Stimulated activated CD8-positive, alpha-beta memory T cell treated with anti-CD3 and anti-CD28 coated beads, Interleukin-2, amount 100 ng/mL, for 1 hour (primary cell): ENCODE data around the gene GOLGA6B.
"Not testable (repeated sequence)": the region's sequence is repeated elsewhere in the genome, so short reads cannot be mapped to it uniquely, and the experiment has no call there.

Experiments used
- DNase-seq, 2 donors: peaks; one replicate each; pipeline ENCODE4 v3.0.0-alpha.2; 2020; ENCODE audit warnings: low read depth in 2 of 2

GOLGA6B gene, protein sequence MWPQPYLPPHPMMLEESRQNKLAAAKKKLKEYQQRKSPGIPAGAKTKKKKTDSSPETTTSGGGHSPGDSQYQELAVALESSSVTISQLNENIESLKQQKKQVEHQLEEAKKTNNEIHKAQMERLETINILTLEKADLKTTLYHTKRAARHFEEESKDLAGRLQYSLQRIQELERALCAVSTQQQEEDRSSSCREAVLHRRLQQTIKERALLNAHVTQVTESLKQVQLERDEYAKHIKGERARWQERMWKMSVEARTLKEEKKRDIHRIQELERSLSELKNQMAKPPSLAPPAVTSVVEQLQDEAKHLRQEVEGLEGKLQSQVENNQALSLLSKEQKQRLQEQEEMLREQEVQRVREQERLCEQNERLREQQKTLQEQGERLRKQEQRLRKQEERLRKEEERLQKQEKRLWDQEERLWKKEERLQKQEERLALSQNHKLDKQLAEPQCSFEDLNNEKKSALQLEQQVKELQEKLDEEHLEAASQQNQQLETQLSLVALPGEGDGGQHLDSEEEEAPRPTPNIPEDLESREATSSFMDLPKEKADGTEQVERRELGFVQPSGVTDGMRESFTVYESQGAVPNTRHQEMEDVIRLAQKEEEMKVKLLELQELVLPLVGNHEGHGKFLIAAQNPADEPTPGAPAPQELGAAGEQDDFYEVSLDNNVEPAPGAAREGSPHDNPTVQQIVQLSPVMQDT

DNA sequence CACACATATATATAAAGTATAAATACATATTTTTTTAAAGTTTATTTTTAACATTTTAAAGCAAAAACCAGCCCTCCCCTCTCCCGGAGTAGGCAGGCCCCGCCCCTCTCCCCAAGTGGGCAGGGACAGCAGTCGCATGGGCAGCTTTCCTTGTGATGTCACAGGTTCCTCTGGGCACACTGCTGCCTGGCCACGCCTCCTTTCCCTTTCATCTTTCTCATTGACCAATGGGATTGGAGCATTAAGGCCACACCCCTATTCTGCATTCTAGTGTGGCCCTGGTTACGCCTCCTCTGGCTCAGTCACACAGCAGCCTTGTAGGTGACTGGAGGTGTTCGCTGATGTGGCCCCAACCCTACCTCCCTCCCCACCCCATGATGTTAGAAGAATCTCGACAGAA, at the start of gene GOLGA6B:
Gene GOLGA6B (plus strand): TSS at position 301 of the 400 bp plus-strand sequence. CDS start 41 bp downstream, at position 342.
- DNase-seq, result not testable (repeated sequence)

DNA sequence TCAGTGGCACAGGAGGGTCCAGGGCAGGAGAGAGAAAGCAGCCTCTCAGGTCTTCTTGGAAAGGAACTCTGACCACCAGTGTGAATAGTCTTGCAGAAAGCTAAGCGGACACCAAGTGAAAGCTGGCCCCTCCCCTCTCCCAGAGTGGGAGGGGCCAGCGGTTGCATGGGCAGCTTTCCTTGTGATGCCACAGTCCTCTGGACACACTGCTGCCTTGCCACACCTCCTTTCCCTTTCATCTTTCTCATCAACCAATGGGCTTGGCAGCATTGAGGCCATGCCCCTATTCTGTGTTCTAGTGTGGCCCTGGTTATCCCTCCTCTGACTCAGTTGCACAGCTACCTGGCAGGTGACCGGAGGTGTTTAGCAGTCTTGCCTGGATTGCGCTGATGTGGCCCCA, 49.7 kb upstream of the GOLGA6B start:
- DNase-seq, result no peak

DNA sequence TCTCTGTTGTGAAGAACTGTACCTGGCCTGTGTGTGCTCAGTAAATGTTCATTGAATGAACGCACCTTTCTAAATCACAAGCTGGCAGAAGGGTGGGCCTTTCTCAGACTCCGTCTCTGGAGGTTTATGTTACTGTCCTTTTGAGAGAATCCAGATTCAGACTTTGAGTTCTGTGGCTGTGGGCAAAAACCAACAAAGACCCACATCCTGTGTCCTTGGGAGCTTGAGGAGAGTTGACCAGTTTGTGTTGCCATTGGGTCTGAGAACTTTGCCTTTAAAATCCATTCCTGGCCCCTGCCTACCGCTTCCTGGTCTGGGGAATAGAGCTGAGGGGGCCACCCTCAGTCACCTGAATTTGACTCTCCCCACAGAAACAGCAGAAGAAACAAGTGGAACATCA, 46.4 kb upstream of the GOLGA6B start:
- DNase-seq, result not testable (repeated sequence)

DNA sequence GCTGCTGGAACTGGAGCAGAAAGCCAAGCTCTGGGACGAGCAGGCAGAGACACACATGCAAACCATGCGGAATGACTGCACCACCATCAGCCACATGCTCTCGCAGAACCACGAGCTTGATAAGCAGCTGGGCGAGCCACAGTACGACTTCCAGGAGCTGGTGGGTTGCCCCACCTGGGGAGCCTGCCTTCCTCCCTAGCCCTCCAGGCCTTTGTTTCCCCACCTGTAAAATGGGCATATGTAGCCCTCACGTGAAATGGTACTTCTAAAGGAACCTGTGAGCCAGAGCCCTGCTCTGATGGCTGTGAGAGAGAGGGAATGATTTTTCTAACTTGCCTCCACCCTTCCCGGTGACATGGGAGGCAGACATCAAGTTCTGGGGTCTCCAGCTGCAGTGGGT, 44.6 kb upstream of the GOLGA6B start:
- DNase-seq, result no peak

DNA sequence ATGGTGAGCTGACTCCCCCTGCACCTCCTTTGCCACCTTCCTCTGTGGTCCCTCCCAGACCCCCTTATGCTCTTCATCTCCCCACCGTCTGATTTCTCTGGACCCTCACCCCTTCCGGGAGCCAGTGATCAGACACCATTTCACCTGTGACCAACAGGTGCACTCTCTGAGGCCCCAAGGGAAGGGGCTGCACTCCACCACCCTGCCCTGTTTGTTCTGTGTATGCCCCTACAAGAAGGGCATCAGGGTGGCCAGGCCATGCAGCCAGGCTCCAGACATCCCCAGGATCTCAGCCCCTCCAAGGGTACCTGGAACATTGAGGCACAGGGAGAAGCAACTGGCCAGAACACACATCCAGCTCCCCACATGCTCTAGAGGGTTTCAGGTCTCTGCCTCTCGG, 42.2 kb upstream of the GOLGA6B start:
- not testable (repeated sequence) for DNase-seq

DNA sequence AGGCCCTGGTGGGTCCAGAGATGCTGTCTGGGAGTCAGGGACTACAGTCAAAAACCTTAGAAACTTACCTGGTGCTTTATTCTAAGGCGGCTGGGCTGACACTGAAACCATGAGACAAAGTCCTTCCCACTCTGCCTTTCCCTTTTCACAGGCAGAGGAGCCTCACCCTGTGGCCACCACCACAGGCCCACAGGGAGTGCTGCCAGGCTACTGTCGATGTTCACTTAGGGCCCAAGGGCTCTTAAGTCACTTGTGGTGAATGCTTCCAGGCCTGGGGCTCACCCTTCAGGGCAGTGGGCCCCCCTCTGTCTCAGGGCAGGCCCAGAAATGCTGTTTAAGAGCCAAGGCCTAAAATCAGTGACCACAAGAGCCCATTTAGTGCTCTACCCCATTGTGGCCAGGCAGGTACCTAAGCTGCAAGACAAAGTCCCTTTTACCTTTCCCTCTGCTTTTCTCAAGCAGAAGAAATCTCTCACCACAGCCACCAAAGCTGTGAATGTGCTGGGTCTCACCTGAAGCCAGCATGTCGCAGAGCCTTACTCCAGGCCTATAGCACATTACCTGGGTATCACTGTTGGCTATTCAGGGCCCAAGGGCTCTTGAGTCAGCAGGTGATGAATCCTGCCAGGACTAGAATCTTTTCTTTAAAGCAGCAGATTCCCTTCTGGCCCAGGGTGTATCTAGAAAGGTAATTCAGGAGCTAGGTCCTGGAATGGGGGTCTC, 39.5 kb upstream of the GOLGA6B start:
- no peak for DNase-seq

DNA sequence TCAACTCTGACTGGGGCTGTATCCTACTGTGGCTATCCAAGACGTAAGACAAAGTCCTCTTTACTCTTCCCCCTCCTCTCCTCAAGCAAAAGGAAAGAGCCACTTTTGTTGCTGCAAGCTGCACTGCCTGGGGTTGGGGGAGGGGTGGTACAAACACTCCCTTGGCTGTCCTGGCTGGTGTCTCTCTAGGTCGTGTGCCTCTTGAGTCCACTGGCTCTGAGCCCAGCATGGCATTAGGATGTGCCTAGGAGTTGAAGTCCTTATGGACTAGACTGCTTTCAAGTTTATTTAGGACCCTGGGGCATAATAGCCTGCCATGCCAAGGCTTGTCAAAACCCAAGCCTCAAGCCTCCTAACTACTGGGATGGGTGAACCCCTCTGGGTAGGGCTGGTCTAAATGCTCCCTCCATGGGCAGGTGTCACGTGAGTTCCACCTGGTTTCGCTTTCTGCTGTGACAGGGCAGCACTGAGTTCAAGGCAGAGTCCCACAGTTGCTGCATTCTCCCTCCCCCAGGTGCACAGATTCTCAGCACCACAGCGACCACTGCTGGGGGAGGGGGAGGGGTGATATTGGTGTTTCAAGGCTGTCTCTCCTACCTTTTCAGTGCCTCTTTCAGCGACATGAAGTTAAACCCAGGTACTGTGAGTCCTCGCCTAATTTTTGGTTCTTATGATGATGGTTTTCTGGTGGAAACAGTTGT, 38.8 kb upstream of the GOLGA6B start:
- not testable (repeated sequence) for DNase-seq

DNA sequence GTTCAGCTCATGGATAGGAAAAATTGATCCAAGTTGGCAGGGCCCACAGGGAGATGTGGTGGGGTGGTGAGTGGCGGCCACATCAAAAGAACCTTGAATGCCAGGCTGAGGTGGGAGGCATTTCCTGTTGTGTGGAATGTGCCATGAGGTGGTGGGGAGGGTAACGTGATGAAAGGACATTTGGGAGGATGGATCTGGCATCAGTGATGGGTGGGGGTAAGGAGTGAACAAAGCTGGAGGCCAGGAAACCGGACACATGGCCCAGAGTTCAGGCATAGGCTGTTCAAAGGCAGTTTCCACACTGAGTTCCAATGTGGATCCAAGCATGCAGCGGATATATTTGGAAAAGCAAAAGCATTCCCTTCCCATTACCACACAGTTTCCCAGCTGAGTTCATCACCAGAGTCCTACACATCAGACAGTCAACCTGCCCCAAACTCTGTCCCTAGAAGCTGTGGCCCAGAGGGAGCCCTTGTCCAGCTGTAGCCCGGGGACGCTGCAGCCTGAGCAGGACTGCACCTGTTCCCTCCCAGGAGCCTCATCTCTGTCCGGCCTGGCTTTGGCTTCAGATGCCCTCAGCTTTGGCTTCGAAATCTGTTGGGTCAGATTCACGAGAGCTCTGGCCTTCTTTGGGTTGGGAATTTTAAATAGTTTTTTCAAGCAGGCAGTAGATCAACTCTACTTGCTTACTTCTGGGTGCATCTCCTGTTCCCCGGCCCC, 37.8 kb upstream of the GOLGA6B start:
- DNase-seq, result no peak

DNA sequence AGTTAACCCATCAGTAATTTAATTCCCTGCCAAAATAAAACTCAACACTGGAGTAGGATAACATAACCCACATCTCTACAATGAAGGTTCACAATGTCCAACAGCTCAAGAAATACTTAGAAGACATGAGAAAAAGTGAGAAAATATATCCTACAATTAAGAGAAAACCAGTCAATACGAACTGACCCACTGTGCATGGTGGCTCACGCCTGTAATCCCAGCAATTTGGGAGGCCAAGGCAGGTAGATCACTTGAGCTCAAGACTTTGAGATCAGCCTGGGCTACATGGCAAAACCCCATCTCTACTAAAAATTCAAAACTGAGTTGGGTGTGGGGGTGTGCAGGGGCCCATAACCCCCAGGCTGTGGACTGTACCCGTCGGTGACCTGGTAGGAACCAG, 30.6 kb upstream of the GOLGA6B start:
- not testable (repeated sequence) for DNase-seq

DNA sequence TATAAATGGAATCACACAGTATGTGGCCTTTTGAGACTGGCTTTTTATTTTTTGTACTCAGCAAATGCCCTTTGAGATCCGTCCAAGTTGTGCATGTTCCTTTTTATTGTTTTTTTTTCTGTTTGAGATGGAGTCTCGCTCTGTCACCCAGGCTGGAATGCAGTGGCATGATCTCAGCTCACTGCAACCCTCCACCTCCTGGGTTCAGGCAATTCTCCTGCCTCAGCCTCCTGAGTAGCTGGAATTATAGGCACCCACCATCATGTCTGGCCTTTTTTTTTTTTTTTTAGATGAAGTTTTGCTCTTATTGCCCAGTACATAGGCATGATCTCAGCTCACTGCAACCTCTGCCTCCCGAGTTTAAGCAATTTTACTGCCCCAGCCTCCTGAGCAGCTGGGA, 28.3 kb upstream of the GOLGA6B start:
- not testable (repeated sequence) for DNase-seq

DNA sequence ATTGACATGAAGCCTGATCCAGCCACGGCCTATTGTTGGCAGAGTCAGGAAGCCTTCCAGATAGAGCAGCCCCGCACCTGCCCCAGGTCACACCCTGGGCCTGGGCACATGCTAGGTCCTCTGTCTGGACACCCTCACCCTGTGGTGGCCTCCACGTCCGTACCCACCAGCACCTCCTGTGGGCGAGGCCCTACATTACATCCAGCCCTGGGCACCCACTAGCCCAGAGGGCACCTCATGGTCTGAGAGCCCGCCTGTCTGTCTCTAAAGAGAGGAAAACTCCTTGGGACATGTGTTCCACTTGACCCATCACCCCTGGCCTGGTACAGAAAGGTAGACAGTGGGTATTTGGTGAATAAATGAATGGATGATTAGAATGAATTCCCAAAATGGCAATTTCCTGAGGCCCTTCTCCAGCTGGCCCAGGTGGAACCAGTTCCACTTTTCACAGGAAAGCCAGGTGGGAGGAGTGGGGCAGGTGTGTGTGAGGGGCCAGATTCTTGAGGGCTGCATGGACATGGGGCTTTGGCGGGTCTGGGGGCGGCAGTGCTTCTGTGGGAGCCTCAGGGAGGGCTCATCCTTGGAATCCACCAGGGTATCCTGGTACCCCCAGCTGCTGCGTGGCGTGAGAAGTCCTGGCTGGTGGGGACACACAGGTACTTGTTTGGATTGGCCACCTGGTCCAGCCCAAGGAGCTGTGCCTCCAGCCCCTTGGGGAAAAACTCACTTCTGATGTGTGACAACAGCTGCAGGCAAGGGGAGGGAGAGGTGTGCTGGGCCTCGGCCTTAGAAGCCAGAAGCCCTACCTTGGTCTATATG, 26.0 kb upstream of the GOLGA6B start:
- DNase-seq, result not testable (repeated sequence)

DNA sequence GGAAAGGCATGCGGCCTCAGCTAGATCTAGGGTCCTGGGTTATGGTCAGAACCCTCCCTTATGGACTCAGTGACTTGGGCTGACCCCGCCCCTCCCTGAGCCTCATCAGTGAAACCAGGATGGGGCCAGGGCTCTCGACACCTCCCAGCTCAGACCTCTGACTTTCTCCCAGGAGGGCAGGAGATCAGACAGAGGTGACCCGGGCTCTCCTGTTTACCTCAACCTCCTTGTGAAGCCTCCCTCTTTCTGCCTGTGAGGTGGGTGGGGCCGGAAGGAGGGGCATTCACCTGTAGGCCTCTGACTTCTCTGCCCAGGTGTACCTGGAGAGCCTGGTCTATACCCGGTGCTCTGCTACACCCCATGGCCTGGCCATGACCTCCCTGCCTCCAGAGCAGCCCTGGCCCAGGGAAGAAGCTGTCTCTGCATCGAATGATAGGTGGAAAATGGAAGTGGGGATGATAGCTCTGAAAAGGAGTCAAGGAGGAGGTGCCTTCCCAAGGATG, 25.4 kb upstream of the GOLGA6B start:
- not testable (repeated sequence) for DNase-seq

DNA sequence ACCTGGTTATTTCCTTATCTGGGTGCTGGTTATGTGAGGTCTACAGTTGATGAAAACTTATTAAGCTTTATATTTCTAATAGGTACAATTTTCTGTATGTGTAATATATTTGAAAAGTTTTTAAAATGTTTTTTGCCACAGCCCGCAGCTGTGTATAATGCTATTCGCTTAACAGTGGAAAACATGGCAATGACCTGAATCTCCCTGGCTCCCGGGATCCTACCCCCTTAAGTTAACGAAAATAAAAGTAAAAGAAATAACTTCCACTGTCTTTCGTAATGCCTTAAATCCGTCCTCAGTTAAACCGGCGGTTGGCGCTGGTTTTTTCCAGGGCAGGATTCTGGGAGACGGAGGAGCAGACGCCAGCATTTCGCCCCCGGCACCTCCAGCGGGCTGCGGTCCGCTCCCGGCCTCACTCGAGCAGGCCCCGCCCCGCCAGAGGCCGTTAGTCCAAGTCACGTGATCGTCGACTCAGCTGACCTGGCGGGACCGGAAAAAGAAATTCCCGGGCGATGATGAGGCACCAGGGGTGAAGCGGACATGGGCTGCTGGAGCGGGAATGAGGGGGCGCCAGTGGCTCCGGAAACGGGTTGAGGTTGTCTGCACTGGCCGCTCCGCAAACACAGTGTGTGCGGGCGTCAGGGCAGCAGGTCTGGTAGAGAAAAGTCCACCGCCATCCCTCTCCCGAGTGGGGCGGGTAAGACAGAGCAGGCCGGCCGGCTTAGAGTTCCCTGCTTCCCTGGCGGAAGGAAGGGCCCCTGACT, 17.8 kb upstream of the GOLGA6B start:
- peak; percentile 10 to 24 for DNase-seq

DNA sequence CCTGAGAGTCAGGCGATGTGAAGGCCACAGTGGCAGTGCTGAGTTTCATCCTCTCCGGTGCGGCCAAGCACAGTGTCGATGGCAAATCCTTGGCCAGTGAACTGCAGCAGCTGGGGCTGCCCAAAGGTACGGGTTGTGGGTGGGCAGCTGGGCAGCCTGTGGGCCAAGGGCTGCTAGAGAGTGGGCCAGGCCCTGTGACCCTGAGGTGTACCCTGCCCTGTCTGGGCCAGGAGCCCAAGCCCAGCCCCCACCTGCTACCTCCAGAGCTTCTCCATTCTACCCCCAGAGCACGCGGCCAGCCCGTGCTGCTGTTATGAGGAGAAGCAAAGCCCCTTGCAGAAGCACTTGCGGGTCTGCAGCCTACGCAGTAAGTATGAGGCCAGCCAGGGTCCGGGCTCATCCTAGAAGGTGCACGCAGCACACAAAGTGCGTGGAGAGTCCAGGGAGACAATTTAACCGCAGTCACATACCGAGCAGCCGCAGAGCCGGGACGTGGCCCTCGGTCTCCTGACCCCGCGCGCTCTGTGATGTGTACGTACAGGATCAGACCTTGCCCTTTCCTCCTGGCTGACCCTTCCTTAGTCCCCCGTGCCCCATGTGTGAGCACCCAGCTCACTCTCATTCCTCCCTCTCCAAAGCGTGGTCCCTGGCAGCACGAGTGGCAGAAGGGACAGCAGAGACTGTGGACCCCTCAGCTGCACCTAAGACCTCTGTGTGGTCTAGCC, 14.6 kb upstream of the GOLGA6B start:
- DNase-seq, result not testable (repeated sequence)

DNA sequence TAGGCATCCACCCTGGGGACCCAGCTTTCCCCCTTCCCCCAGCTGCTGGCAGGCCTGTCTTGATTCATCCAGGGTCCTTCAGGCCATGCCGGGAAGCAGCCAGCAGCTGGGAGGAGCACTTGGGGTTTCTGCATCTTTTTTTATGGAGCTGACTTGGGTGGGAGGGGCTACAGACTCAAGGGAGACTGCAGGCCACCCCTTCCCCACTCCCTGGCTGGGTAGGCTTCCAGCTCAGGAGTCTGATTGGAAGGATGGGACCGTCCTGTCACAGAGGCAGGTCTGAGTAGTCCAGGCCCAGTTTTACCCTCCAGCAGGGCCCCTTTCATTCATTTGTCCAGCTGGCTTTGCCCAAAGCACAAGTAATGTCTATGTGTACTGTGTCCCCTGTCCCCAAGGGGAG, 12.2 kb upstream of the GOLGA6B start:
- not testable (repeated sequence) for DNase-seq

DNA sequence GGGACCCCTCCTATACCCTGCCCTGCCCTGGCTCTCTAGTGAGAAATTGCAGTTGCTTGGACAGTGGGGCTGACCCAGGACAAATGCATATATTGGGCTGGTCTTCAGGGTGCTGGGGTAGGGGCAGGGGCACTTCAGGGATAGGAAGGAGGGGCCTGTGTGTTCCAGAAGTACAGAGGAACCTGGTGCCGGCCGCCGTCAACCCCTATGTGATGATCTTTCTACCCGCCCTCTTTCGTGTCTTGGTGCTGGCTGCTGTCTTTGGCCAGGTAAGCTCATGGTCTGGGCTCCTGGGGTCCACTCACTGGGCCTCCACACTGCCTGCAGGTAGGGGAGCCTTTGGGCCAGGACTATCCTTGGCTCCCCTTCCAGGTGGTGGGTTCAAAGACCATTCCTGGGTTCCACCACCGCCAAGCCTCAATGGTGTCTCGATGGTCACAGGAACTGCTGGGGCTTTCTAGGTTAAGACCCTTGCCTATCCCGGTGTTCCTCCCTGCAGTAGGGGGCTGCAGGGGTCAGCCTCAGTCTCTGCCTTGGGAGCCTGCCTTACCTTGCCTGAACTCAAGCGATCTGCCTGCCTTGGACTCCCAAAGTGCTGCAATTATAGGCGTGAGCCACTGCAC, 5.8 kb upstream of the GOLGA6B start:
- DNase-seq, result not testable (repeated sequence)

DNA sequence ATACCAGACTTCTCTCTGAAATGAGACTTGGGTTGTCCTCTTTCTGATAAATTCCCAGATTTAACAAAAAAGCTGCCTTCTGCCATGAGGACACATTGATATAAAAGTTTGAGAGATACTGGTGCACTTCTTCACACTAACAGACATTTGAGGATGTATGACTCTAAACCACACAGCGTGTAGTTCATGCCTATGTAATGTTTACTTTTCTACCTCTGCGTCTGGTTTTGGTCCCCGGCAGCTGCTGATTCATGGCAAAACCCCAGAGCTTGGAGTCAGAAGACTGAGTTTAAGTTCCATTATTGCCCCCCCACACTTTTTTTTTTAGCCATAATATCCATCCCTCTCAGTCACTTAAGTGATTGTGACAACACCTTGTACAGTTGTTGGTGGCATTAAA, 1.5 kb downstream of the GOLGA6B start:
- not testable (repeated sequence) for DNase-seq

DNA sequence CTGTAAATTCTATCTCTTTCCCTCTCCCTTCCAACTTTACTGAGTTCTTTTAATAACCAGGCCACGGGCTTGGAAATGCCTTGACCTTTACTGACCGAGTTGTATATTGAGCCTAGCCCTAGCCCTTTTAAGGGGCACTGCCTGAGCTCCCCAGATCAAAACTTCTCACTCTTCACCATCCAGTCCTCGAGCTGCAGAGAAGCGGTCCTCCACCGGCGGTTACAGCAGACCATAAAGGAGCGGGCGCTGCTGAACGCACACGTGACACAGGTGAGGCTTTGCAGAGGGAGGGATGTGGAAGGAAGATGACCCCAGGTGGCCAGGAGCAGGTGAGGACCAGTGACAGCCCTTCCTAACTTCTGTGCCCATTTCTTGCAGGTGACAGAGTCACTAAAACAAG, 6.6 kb downstream of the GOLGA6B start:
- DNase-seq, result not testable (repeated sequence)
